MCF 10A (cell line): ENCODE measurements around the gene SCARB1. TPM values are rescaled to one million over a fixed set of nuclear protein-coding genes. Genes with fewer than 3 reads are reported as not detected.

ENCODE experiments used
- BruUV-seq: library from RNA; stranded (reverse); fragments of 400-500 nt; replicated peaks from 2 replicates; lab custom pipeline; 2021; lab: Mats Ljungman, UMichigan
- CTCF ChIA-PET: fragments of 300-600 bp; sonication (Branson Sonifier 250); formaldehyde crosslinking; extraction: SDS; loops from one replicate; lab custom pipeline; 2021; ENCODE audit warnings: antibody characterized with exemption, inconsistent platforms; lab: Yijun Ruan, JAX
- POLR2A ChIA-PET: fragments of 300-600, 350-650 bp; sonication (Branson Sonifier 250); formaldehyde crosslinking; extraction: SDS; loops from one replicate; lab custom pipeline; 2020; ENCODE audit warnings: antibody characterized with exemption, inconsistent platforms; lab: Yijun Ruan, JAX
- DNase-seq: peaks from one replicate; pipeline ENCODE4 v3.0.0-alpha.2; 2018; ENCODE audit not compliant: unreplicated experiment
- H3K27ac Mint-ChIP-seq: one replicate; pipeline ENCODE4 v1.8.0; 2022; ENCODE audit warnings: mild to moderate bottlenecking, low read depth, mixed read lengths; ENCODE audit not compliant: unreplicated experiment
- H3K27me3 Mint-ChIP-seq: one replicate; pipeline ENCODE4 v1.8.0; 2022; ENCODE audit warnings: mixed read lengths; ENCODE audit not compliant: insufficient read depth, unreplicated experiment
- H3K36me3 Mint-ChIP-seq: one replicate; pipeline ENCODE4 v1.8.0; 2022; ENCODE audit warnings: mild to moderate bottlenecking, moderate library complexity, mixed read lengths; ENCODE audit not compliant: insufficient read depth, unreplicated experiment
- H3K4me1 Mint-ChIP-seq: one replicate; pipeline ENCODE4 v1.8.0; 2022; ENCODE audit warnings: mixed read lengths; ENCODE audit not compliant: insufficient read depth, unreplicated experiment
- H3K4me3 Mint-ChIP-seq: one replicate; pipeline ENCODE4 v1.8.0; 2022; ENCODE audit warnings: mild to moderate bottlenecking, moderate library complexity, mixed read lengths; ENCODE audit not compliant: unreplicated experiment
- H3K9me3 Mint-ChIP-seq: one replicate; pipeline ENCODE4 v1.8.0; 2022; ENCODE audit warnings: mixed read lengths; ENCODE audit not compliant: unreplicated experiment
- CTCF ChIP-seq: fragments of 200-600 bp; IDR thresholded peaks from one replicate; pipeline ENCODE4 v1.8.0; 2022; ENCODE audit warnings: antibody characterized with exemption, mild to moderate bottlenecking; ENCODE audit not compliant: unreplicated experiment
- intact Hi-C: fragments of 100-400 bp; cut with micrococcal nuclease; formaldehyde crosslinking; loops from 2 replicates; pipeline ENCODE4 v1.14.1; 2022
- total RNA-seq: library from RNA; stranded (reverse); gene quantifications from 2 replicates; pipeline ENCODE4 v1.2.3, GENCODE V29; 2022

SCARB1 gene
- total RNA-seq, 1 experiment from 2014 or later, result 71.0 TPM

DNA sequence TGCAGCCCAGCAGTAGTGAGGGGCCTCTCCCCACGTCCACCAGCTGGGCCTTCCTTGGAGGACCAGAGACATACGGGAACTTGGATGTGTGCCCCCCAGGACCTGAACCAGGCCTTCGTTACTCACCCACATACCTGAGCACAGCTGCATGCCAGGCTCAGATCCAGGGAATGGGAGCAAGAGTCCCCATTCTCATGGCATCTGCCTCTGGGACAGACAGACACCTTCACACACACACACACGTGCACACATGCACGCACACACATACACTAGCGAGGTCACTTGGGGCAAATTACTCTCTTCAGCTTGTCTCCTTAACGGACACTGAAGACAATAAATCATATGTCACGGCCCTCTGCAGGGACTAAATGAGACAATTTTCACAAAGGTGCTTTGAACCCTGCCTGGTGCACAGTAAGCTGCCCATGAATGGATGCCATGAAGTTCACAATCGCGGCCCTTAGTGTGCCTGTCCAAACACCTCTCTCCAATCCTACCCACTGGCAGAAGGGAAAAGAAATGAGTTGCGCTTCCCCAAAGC lies 5.7 kb downstream of the SCARB1 start:
- Mint-ChIP-seq H3K36me3 (peaks cover 8% of the 10 kb centered on the region), H3K27me3 (no peaks in the 10 kb centered on the region), H3K4me1 (peaks cover 36% of the 10 kb centered on the region), H3K4me3 (no peak overlapping the region), H3K27ac (no peak overlapping the region), H3K9me3 (no peaks in the 10 kb centered on the region)
- CTCF ChIA-PET, result no interaction called here
- TF ChIP-seq CTCF, result no peak
- no TSS peak for BruUV-seq
- DNase-seq, result no peak
- POLR2A ChIA-PET, result interaction anchor here (0.6 kb wide), 1 partner anchor 15 kb away, joined by 3 read pairs; no protein-coding TSS in a partner anchor
- intact Hi-C loops, result no loop called here

- CTCF ChIA-PET, result no interaction called here
- no peaks in the 10 kb centered on the region for H3K27me3 Mint-ChIP-seq
- no peak overlapping the region for H3K27ac Mint-ChIP-seq
- no peaks in the 10 kb centered on the region for H3K9me3 Mint-ChIP-seq
- POLR2A ChIA-PET, result no interaction called here
- H3K4me3 Mint-ChIP-seq, result no peak overlapping the region
- no TSS peak for BruUV-seq
- DNase-seq, result no peak
- peaks cover 37% of the 10 kb centered on the region for H3K4me1 Mint-ChIP-seq
- H3K36me3 Mint-ChIP-seq, result peaks cover 12% of the 10 kb centered on the region
- intact Hi-C loops, result no loop called here
- TF ChIP-seq CTCF, result no peak
Measured at GRCh38 chr12:124856842-124857178, 6.9 kb downstream of the SCARB1 start.

DNA sequence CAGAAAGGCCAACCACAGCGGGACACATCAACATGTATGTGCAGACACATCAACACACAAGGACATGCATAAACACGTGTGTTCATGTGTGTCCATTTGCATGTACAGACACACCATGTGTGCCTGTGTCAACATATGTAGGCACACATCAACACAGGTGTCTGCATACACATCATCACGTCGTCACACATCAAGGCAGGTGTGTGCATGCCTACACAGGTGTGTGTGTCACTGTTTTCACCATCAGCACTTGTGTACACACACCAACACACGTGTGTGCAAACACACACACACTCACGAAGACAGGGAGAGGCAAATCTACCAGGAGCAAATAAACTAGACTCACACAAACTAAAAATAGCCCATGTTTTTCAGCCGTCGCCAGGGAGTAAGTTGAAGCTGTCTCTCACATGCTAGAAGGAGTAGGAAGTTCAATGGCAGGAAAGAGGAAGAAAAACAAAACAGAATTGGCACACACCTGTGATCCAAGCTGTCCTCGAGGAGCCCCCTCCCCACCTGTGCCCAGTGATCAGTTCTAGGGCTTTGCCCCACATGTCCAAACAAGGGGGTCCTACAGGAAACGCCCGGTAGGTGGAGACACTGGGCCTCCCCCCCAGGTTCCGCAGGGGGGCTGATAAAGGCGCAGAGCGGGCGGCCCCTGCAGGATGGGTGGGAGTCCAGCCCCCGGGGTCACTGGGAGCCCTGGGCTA lies 7.4 kb downstream of the SCARB1 start:
- TF ChIP-seq CTCF, result no peak
- intact Hi-C loops, result no loop called here
- H3K9me3 Mint-ChIP-seq, result no peaks in the 10 kb centered on the region
- H3K4me3 Mint-ChIP-seq, result no peak overlapping the region
- CTCF ChIA-PET, result no interaction called here
- BruUV-seq, result no TSS peak
- H3K4me1 Mint-ChIP-seq, result peaks cover 32% of the 10 kb centered on the region
- POLR2A ChIA-PET, result no interaction called here
- DNase-seq, result no peak
- H3K27me3 Mint-ChIP-seq, result no peaks in the 10 kb centered on the region
- H3K27ac Mint-ChIP-seq, result no peak overlapping the region
- peaks cover 16% of the 10 kb centered on the region for H3K36me3 Mint-ChIP-seq

GRCh38 chr12:124855275-124855957 lies 8.2 kb downstream of the SCARB1 start:
- BruUV-seq, result no TSS peak
- Mint-ChIP-seq H3K36me3 (peaks cover 18% of the 10 kb centered on the region), H3K4me3 (no peak overlapping the region), H3K9me3 (no peaks in the 10 kb centered on the region), H3K27ac (no peak overlapping the region), H3K27me3 (no peaks in the 10 kb centered on the region), H3K4me1 (peaks cover 30% of the 10 kb centered on the region)
- ChIA-PET POLR2A (no interaction called here), CTCF (interaction anchor here (0.6 to 1.0 kb wide), 2 partner anchors 32 to 84 kb away, joined by 3 read pairs; no protein-coding TSS in a partner anchor)
- DNase-seq, result no peak
- TF ChIP-seq CTCF, result no peak
- intact Hi-C loops, result no loop called here
